Activated CD8-positive, alpha-beta memory T cell treated with anti-CD3 and anti-CD28 coated beads, Interleukin-2, amount 10 ng/mL, durations not matched to agents 7 days and 5 days (primary cell): Measurements from ENCODE around the gene TAP1. TPM values are rescaled to one million over a fixed set of nuclear protein-coding genes. Genes with fewer than 3 reads are reported as not detected.
"Not testable (repeated sequence)": the region's sequence is repeated elsewhere in the genome, so short reads cannot be mapped to it uniquely, and the experiment has no call there.

Experiments used
- ATAC-seq: fragments of 150-1000 bp; cut with Tn5 transposase; one replicate; pipeline ENCODE4 v1.10.0; 2021; ENCODE audit warnings: moderate library complexity
- CTCF ChIA-PET: fragments of 350-600 bp; sonication (Branson Sonifier 250); formaldehyde crosslinking; loops from one replicate; lab custom pipeline; 2021; ENCODE audit warnings: antibody characterized with exemption; lab: Charles Lee
- DNase-seq: peaks from one replicate; pipeline ENCODE4 v3.0.0-alpha.2; 2020
- H3K27ac Mint-ChIP-seq: one replicate; pipeline ENCODE4 v1.8.0; 2021; ENCODE audit warnings: mild to moderate bottlenecking, mixed read lengths
- H3K27me3 Mint-ChIP-seq: one replicate; pipeline ENCODE4 v1.8.0; 2021; ENCODE audit warnings: mixed read lengths
- H3K36me3 Mint-ChIP-seq: one replicate; pipeline ENCODE4 v1.8.0; 2021; ENCODE audit warnings: mild to moderate bottlenecking, mixed read lengths
- H3K4me1 Mint-ChIP-seq: one replicate; pipeline ENCODE4 v1.8.0; 2021; ENCODE audit warnings: mixed read lengths
- H3K4me3 Mint-ChIP-seq: one replicate; pipeline ENCODE4 v1.8.0; 2021; ENCODE audit warnings: mild to moderate bottlenecking, moderate library complexity, mixed read lengths
- H3K9me3 Mint-ChIP-seq: one replicate; pipeline ENCODE4 v1.8.0; 2022; ENCODE audit warnings: low read depth, mixed read lengths
- total RNA-seq, 2 experiments: library from RNA; stranded (reverse); gene quantifications; one replicate each; pipeline ENCODE4 v1.2.3, GENCODE V29; 2021

TAP1 gene
- total RNA-seq, 2 experiments from 2014 or later = 407 to 417 TPM

- ATAC-seq (no peak), DNase-seq (peak; percentile 52)
- H3K27me3 Mint-ChIP-seq = peaks cover 42% of the 10 kb centered on the region
- no peaks in the 10 kb centered on the region for H3K9me3 Mint-ChIP-seq
- H3K4me1 Mint-ChIP-seq = peaks cover 6% of the 10 kb centered on the region
- CTCF ChIA-PET = interaction anchor here (0.7 kb wide), 1 partner anchor 393 kb away, joined by 4 read pairs; no protein-coding TSS in a partner anchor
- H3K4me3 Mint-ChIP-seq = no peak overlapping the region
- H3K27ac Mint-ChIP-seq = no peak overlapping the region
- H3K36me3 Mint-ChIP-seq = no peaks in the 10 kb centered on the region
Observed at GRCh38 chr6:32807020-32807580, 46.4 kb downstream of the TAP1 start.

DNA sequence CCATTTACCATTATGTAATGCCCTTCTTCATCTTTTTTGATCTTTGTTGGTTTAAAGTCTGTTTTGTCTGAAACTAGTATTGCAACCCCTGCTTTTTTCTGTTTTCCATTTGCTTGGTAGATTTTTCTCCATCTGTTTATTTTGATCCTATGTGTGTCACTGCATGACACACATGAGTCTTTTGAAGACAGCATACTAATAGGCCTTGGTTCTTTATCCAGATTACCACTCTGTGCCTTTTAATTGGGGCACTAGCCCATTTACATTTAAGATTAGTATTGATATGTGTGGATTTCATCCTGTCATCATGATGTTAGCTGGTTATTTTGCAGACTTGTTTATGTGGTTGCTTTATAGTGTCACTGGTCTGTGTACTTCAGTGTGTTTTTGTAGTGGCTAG is 48.1 kb downstream of the TAP1 start:
- ATAC-seq, H3K27ac Mint-ChIP-seq, H3K36me3 Mint-ChIP-seq, H3K4me3 Mint-ChIP-seq, H3K4me1 Mint-ChIP-seq, CTCF ChIA-PET, DNase-seq, H3K9me3 Mint-ChIP-seq: not testable (repeated sequence)
- H3K27me3 Mint-ChIP-seq = peaks cover 57% of the 10 kb centered on the region

DNA sequence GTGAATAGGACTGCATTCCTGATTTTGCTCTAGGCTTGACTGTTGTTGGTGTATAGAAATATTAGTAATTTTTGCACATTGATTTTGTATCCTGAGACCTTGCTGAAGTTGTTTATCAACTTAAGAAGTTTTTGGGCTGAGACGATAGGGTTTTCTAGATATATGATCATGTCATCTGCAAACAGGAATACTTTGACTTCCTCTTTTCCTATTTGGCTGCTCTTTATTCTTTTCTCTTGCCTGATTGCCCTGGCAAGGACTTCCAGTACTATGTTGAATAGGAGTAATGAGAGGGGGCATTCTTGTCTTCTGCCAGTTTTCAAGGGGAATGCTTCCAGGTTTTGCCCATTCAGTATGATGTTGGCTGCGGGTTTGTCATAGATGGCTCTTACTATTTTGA is 50.1 kb downstream of the TAP1 start:
- ATAC-seq (no peak), DNase-seq (no peak)
- H3K27me3 Mint-ChIP-seq = peaks cover 72% of the 10 kb centered on the region
- no peak overlapping the region for H3K27ac Mint-ChIP-seq
- H3K9me3 Mint-ChIP-seq = peaks cover 2% of the 10 kb centered on the region
- CTCF ChIA-PET = interaction anchor here (1.4 kb wide), 1 partner anchor 64 kb away, joined by 3 read pairs; no protein-coding TSS in a partner anchor
- H3K36me3 Mint-ChIP-seq = no peaks in the 10 kb centered on the region
- no peak overlapping the region for H3K4me3 Mint-ChIP-seq
- H3K4me1 Mint-ChIP-seq = peaks cover 6% of the 10 kb centered on the region

GRCh38 chr6:32799740-32800139 is 53.8 kb downstream of the TAP1 start:
- DNase-seq = no peak
- H3K27ac Mint-ChIP-seq = no peak overlapping the region
- CTCF ChIA-PET = interaction anchor here (0.9 to 3.8 kb wide), 11 partner anchors 14 to 390 kb away, joined by 3 to 18 read pairs (median 3); partner anchors contain the start of gene TAP2
- H3K27me3 Mint-ChIP-seq = peaks cover 81% of the 10 kb centered on the region
- no peaks in the 10 kb centered on the region for H3K36me3 Mint-ChIP-seq
- H3K4me3 Mint-ChIP-seq = no peak overlapping the region
- no peak for ATAC-seq
- H3K4me1 Mint-ChIP-seq = peaks cover 18% of the 10 kb centered on the region
- peaks cover 2% of the 10 kb centered on the region for H3K9me3 Mint-ChIP-seq

DNA sequence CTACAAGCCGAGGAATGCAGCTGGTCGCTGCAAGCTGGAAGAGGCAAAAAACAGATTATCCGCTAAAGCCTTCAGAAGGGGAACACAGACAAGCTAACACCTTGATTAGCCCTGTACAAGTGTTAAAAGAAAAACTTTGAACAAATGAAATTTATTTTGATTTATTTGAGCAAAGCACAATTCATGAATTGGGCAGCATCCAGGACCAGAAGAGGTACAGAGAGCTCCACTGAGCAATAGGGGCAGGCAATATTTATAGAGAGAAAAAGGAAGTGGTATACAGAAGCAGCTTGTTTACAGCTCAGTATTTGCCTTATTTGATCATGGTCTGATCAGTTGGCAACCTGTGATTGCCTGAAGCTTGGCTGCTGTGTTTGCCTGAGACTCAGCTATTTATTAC is 54.3 kb downstream of the TAP1 start:
- H3K4me1 Mint-ChIP-seq = peaks cover 24% of the 10 kb centered on the region
- ATAC-seq (no peak), DNase-seq (no peak)
- H3K9me3 Mint-ChIP-seq = peaks cover 2% of the 10 kb centered on the region
- CTCF ChIA-PET = interaction anchor here (0.9 to 3.8 kb wide), 11 partner anchors 14 to 390 kb away, joined by 3 to 18 read pairs (median 3); partner anchors contain the start of gene TAP2
- H3K27me3 Mint-ChIP-seq = peaks cover 81% of the 10 kb centered on the region
- no peaks in the 10 kb centered on the region for H3K36me3 Mint-ChIP-seq
- no peak overlapping the region for H3K4me3 Mint-ChIP-seq
- H3K27ac Mint-ChIP-seq = no peak overlapping the region

DNA sequence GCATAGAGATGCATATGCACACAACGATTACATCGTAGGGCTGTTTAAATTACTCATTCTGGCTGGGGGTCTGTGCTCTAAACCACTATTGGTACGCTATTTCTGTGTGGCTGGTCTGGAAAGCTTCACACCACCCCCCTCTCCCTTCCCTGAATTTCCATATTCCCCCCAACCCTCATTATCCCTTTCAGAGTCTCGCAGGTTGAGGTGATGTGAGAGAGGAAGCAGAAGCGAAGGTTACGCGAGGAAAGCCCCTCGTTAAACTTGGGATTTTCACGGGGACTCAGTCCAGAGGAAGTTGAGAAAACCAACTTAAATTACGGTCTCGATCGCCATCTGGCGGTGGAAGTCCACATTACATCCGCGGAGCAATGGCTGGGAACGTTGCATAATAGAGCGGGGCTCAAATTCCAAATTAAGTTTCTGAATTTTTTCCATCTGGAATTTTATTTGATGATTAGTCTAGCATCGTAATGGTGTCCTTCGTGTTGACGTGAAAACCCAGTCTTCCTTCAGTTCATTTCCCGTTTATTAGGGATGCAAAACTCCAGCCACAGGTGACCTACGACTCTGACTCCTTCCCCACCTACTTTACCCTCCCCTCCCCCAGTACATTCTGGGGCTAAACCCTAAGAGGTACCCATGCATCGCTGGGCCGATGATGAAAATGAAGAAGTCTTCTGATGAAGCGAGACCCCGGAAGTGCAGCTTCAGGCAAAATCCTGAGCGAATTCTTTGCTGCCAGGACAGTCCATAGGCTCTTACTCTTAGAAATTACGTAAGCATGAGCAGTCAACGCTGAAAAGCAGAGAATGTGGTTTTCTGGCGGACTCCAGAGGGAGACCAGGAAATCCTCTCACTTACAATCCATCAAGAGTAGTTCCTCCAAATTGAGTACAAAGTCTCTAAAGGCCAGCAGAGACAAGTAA is 56.4 kb downstream of the TAP1 start:
- peaks cover 81% of the 10 kb centered on the region for H3K27me3 Mint-ChIP-seq
- peak overlapping the region; percentile 61 for H3K4me3 Mint-ChIP-seq
- H3K36me3 Mint-ChIP-seq = no peaks in the 10 kb centered on the region
- H3K9me3 Mint-ChIP-seq = peaks cover 2% of the 10 kb centered on the region
- no peak overlapping the region for H3K27ac Mint-ChIP-seq
- CTCF ChIA-PET = interaction anchor here (0.6 to 3.8 kb wide), 10 partner anchors 12 to 392 kb away, joined by 3 to 18 read pairs (median 4); partner anchors contain the start of genes HLA-DRA and TAP1
- ATAC-seq = peak; percentile 77
- H3K4me1 Mint-ChIP-seq = peaks cover 29% of the 10 kb centered on the region
- peak; percentile 83 for DNase-seq

Other genes with a start within 250 kb of the TAP1 start
- 100 to 1,000 TPM in 1 of 2 experiments, 10 to 100 TPM in 1; 74.4 to 143 TPM for gene HLA-DQA1, start 216.3 kb downstream of the TAP1 start, total RNA-seq
- gene HLA-DQB1, start 187.0 kb downstream of the TAP1 start, total RNA-seq = 10 to 100 TPM; 72.9 to 89.8 TPM
- gene HLA-DQA2, start 112.3 kb downstream of the TAP1 start, total RNA-seq = 10 to 100 TPM in 1 of 2 experiments, 1 to 10 TPM in 1; 4.9 to 11.6 TPM
- gene HLA-DQB2, start 90.2 kb downstream of the TAP1 start, total RNA-seq = 1 to 10 TPM; 2.9 to 4.2 TPM
- 1 to 10 TPM; 2.7 to 3.9 TPM for gene HLA-DOB, start 36.7 kb downstream of the TAP1 start, total RNA-seq
- gene TAP2, start 15.0 kb downstream of the TAP1 start, total RNA-seq = 100 to 1,000 TPM; 242 to 258 TPM
- gene PSMB8, start 9.7 kb downstream of the TAP1 start, total RNA-seq = 100 to 1,000 TPM; 461 to 464 TPM
- gene PSMB9, start 488 bp upstream of the TAP1 start, total RNA-seq = 100 to 1,000 TPM; 402 to 473 TPM
- 10 to 100 TPM; 22.7 to 31.2 TPM for gene HLA-DMB, start 87.3 kb upstream of the TAP1 start, total RNA-seq
- gene HLA-DMA, start 99.4 kb upstream of the TAP1 start, total RNA-seq = 10 to 100 TPM; 57.9 to 60.9 TPM
- 100 to 1,000 TPM; 309 to 336 TPM for gene BRD2, start 114.9 kb upstream of the TAP1 start, total RNA-seq
- gene HLA-DOA, start 155.9 kb upstream of the TAP1 start, total RNA-seq = 10 to 100 TPM; 11.8 to 16.7 TPM
- gene HLA-DPA1, start 219.9 kb upstream of the TAP1 start, total RNA-seq = 100 to 1,000 TPM; 276 to 299 TPM
- gene HLA-DPB1, start 222.3 kb upstream of the TAP1 start, total RNA-seq = 100 to 1,000 TPM; 113 to 150 TPM